ENCODE data around the gene PDK4. TPM values are rescaled to one million over a fixed set of nuclear protein-coding genes. Genes with fewer than 3 reads are reported as not detected.

PDK4 gene
- total RNA-seq (1,000 to 10,000 TPM in 2 of 9 donors, 100 to 1,000 TPM in 5, 10 to 100 TPM in 2; 45.6 to 4,362 (median 173) TPM), polyA plus RNA-seq (100 to 1,000 TPM; 116 to 724 TPM)
- long read RNA-seq, donor 1, transcript PDK4-201 (11 exons, 3,576 nt): major isoform, 50 of 63 reads
- long read RNA-seq, donor 1, partial matches to known transcripts: 6 of 63 reads
- long read RNA-seq, donor 1, other reads (novel, unspliced or antisense): 7 of 63 reads
- long read RNA-seq, donor 2, transcript PDK4-201 (11 exons, 3,576 nt): major isoform, 5,837 of 6,756 reads
- long read RNA-seq, donor 2, transcript PDK4-203 (2 exons, 691 nt): minor isoform, 11 of 6,756 reads
- long read RNA-seq, donor 2, transcript PDK4-204 (7 exons, 2,136 nt): minor isoform, 9 of 6,756 reads
- long read RNA-seq, donor 2, partial matches to known transcripts: 609 of 6,756 reads
- long read RNA-seq, donor 2, other reads (novel, unspliced or antisense): 290 of 6,756 reads
- long read RNA-seq, donor 3, transcript PDK4-201 (11 exons, 3,576 nt): major isoform, 138 of 170 reads
- long read RNA-seq, donor 3, partial matches to known transcripts: 12 of 170 reads
- long read RNA-seq, donor 3, other reads (novel, unspliced or antisense): 19 of 170 reads

DNA sequence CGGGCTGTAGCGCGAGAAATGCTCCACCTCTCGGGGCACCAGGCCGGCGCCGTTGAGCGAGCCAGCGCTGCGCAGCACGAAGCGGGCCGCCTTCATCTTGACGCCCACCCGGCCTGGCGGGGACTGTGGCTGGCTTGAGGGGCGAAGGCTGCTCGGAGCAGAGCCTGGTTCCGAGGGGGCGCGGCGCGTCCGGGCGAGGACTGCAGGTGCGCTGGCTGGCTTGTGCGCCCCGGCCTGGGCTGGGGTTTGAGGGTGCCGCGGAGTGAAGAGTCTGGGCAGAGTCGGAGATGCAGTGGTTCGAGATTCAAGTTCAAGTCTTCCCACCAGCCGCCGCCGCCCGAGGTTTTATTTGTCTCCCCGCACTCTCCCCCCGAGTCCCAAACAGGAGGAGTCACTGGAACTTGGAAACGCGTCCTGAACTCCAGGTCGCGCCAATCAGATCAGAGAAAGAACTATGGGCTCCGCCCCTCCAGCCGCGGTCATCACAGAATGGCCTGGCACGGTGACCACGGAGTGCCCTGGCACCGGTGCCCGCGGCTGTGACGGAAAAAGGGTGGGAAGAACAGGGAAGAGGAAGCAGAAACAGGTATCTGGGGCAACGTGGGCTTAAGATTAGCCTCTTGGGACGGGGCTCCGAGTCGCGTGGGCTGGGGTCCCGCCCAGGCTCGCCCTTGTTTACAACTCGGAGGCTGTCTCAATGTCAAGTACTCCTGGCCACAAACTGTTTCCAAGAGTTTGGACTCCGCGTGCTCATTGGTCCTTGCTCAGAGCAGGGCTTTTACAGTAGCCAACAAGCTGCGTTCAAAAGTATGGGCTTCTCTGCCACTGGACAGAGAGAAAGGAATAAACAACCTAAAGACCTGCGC lies at the start of gene PDK4:
PDK4 (minus strand) TSS at position 319 of the 866 bp plus-strand sequence; CDS start at position 96, 223 bp downstream.
- TF ChIP-seq POLR2A (IDR thresholded peaks at IDR 0.05): peak; percentile 72 to 100
- TF ChIP-seq, protein P1, sequence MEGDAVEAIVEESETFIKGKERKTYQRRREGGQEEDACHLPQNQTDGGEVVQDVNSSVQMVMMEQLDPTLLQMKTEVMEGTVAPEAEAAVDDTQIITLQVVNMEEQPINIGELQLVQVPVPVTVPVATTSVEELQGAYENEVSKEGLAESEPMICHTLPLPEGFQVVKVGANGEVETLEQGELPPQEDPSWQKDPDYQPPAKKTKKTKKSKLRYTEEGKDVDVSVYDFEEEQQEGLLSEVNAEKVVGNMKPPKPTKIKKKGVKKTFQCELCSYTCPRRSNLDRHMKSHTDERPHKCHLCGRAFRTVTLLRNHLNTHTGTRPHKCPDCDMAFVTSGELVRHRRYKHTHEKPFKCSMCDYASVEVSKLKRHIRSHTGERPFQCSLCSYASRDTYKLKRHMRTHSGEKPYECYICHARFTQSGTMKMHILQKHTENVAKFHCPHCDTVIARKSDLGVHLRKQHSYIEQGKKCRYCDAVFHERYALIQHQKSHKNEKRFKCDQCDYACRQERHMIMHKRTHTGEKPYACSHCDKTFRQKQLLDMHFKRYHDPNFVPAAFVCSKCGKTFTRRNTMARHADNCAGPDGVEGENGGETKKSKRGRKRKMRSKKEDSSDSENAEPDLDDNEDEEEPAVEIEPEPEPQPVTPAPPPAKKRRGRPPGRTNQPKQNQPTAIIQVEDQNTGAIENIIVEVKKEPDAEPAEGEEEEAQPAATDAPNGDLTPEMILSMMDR (IDR thresholded peaks at IDR 0.05): no peak
- Histone ChIP-seq H3K36me3 (peaks cover 6 to 43% (median 34%) of the 10 kb centered on the region in 9 donors), H3K27ac (peak within 1 kb of the TSS; percentile 87 to 99 (median 96)), H3K9me3 (no peaks in the 10 kb centered on the region), H3K4me1 (peaks cover 5 to 62% (median 40%) of the 10 kb centered on the region in 12 donors), H3K4me3 (peak within 1 kb of the TSS; percentile 70 to 98 (median 84)), H3K27me3 (no peaks in the 10 kb centered on the region)
- WGBS, 4 donors: 0 to 1% (median 1%) methylated on average over 31 to 63 of the region's 63 CpGs
- ATAC-seq: peak; percentile 83 to 96 (median 90)
- intact Hi-C loops (cut with DNase I): loop anchor here in 9 of 10 donors (1.0 to 5.0 kb wide), 9 partner anchors 12 to 91 kb away; no protein-coding TSS in a partner anchor
- peak; percentile 92 to 97 (median 95) for DNase-seq

DNA sequence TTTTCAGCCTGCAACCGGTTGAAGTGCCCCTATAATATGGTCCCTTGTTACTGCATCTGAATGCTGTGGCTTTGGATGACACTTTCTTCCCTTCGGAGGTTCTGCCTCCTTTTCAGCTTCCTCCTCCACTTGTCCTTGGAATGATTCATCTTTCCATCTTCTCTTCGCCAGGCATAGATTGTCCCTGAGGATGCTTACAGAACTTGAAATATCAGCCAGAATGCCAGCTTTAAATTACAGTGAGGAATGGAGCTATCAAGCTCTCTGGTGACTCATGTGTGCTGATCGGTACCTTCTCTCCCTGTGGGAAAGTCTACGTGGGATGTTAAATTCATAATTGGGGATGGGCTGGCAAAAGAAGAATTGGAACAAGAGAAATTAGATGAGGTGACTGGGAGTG lies 45.9 kb upstream of the PDK4 start:
- no peaks in the 10 kb centered on the region for H3K36me3 ChIP-seq
- no peaks in the 10 kb centered on the region for H3K4me1 ChIP-seq
- intact Hi-C loops (cut with DNase I): no loop called here
- no peak overlapping the region for H3K27ac ChIP-seq
- no peaks in the 10 kb centered on the region for H3K9me3 ChIP-seq
- no peak overlapping the region for H3K4me3 ChIP-seq
- no peaks in the 10 kb centered on the region for H3K27me3 ChIP-seq
- TF ChIP-seq, protein P1 (IDR thresholded peaks at IDR 0.05): no peak
- TF ChIP-seq POLR2A (IDR thresholded peaks at IDR 0.05): no peak
- WGBS, 4 donors: 74 to 87% (median 79%) methylated on average over 5 of the region's 5 CpGs
- no peak for DNase-seq
- ATAC-seq: no peak

DNA sequence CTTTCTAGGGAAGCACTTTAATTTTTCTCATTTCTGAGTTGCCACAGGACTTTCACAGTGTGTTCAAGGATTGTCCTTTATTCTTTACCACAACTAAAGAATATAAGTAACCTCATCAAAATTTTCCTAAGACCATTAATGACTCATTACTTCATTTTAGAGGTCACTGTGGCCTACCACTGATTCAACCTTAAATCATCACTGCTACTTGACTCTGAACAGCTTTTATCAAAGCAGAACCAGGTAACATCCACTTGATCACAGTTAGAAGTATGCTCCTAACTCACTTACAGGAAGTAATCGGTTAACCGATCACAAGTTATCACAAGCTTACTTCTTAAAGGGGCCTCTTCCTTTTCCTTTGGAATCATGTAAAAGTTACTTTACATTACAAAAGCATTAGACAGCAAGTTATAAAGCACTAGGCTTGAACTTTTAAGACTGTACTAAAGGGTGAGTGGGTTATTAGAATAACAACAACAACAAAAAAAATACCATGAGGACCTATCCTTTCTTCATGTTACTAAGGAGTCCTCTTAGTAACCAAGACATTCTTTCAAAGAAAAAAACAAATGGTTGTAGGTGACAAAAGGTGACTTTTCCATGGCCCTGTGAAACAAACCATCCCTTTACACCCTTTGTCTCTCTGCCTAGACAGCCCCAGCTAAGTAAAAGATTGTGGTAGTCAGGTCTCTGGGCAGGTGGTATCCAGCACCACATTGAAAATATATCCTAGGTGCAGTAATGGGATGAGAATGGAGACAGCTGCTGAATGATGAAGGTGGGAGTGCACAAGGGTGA lies 40.0 kb upstream of the PDK4 start:
- DNase-seq: no peak
- Histone ChIP-seq H3K4me3 (no peak overlapping the region), H3K36me3 (no peaks in the 10 kb centered on the region), H3K27ac (peak overlapping the region in 1 of 12 donors; percentile 0), H3K4me1 (peaks cover 0 to 8% (median 0%) of the 10 kb centered on the region in 12 donors), H3K9me3 (no peaks in the 10 kb centered on the region), H3K27me3 (no peaks in the 10 kb centered on the region)
- intact Hi-C loops (cut with DNase I): no loop called here
- TF ChIP-seq, protein P1 (IDR thresholded peaks at IDR 0.05): no peak
- no peak for TF ChIP-seq POLR2A (IDR thresholded peaks at IDR 0.05)
- no peak for ATAC-seq
- WGBS, 4 donors: 53 to 65% (median 61%) methylated on average over 2 of the region's 2 CpGs

All from heart left ventricle (tissue), 16 donors.